Upper lobe of left lung (tissue), 6 donors: ENCODE measurements around the gene MYL7. TPM values are rescaled to one million over a fixed set of nuclear protein-coding genes. Genes with fewer than 3 reads are reported as not detected.

Experiments
- ATAC-seq, 2 donors: fragments of 200-7000 bp; cut with Tn5 transposase; one replicate each; pipeline ENCODE4 v1.9.1; 2022; ENCODE audit warnings: mild to moderate bottlenecking in 2 of 2, moderate library complexity in 2 of 2; ENCODE audit not compliant: low FRiP score in 2 of 2
- DNase-seq, 2 donors: peaks; one replicate each; pipeline ENCODE4 v3.0.0-alpha.2; 2019 to 2020
- H3K27ac ChIP-seq, 4 donors: fragments of 200-600 bp; sonication (generic); one replicate each; pipeline ENCODE4 v1.5.1; 2016 to 2019
- H3K27me3 ChIP-seq, 4 donors: fragments of 200-600 bp; sonication (generic); one replicate each; pipeline ENCODE4 v1.5.1; 2017 to 2019
- H3K36me3 ChIP-seq, 4 donors: fragments of 200-600 bp; sonication (generic); one replicate each; pipeline ENCODE4 v1.5.1; 2016 to 2019
- H3K4me1 ChIP-seq, 4 donors: fragments of 200-600 bp; sonication (generic); one replicate each; pipeline ENCODE4 v1.5.1; 2018 to 2019
- H3K4me3 ChIP-seq, 4 donors: fragments of 200-600 bp; sonication (generic); one replicate each; pipeline ENCODE4 v1.5.1; 2017 to 2019; ENCODE audit warnings: mild to moderate bottlenecking in 2 of 4, moderate library complexity in 1 of 4
- H3K9me3 ChIP-seq, 4 donors: fragments of 200-600 bp; sonication (generic); one replicate each; pipeline ENCODE4 v1.5.1; 2018 to 2019
- EP300 ChIP-seq, 4 donors: sonication (generic); formaldehyde crosslinking; IDR thresholded peaks; one replicate each; pipeline ENCODE4 v1.5.1; 2017; ENCODE audit warnings: antibody characterized with exemption in 4 of 4, control low read depth in 2 of 4
- POLR2A ChIP-seq, 4 donors: fragments of 450-650 bp; IDR thresholded peaks; one replicate each; pipeline ENCODE4 v1.5.1; 2016 to 2017; ENCODE audit warnings: antibody characterized with exemption in 4 of 4, mild to moderate bottlenecking in 2 of 4
- POLR2AphosphoS5 ChIP-seq, 2 donors: sonication (generic); formaldehyde crosslinking; IDR thresholded peaks; one replicate each; pipeline ENCODE4 v1.5.1; 2017; ENCODE audit warnings: antibody characterized with exemption in 2 of 2
- WGBS, 2 donors: methylation state at CpG; one replicate each; pipeline ENCODE4 v1.1.5; 2017 to 2018; 5-methylcytosine and 5-hydroxymethylcytosine counted together
- total RNA-seq, 6 donors: library from RNA; depleted of rRNA in 4 of 6; stranded (reverse); fragments of >200 nt in 4 of 6; gene quantifications; one replicate each; pipeline versions ENCODE4 v1.1.0 to v1.2.1, GENCODE V29; 2016 to 2021
- TF ChIP-seq, protein P1 (sequence below), 6 experiments: fragments of 450-650 bp in 4 of 6; fragments of 200-600 bp in 2 of 6; sonication (generic) in 2 of 6; IDR thresholded peaks; one replicate each; pipeline ENCODE4 v1.5.1; 2016 to 2019; ENCODE audit warnings: antibody characterized with exemption in 6 of 6
- donor health status: DM: no; HTN: no; CAD: no; lungs with moderate emphysema.
- donor health status: DM: no; HTN: yes; CAD: no; lungs with severe emphysema.

Gene MYL7
- total RNA-seq, 6 donors from 2014 or later: not detected

- Histone ChIP-seq H3K4me3 (peak overlapping the region; percentile 14 to 50 (median 34)), H3K36me3 (no peaks in the 10 kb centered on the region), H3K27me3 (peaks cover 0 to 11% (median 2%) of the 10 kb centered on the region in 4 donors), H3K4me1 (peaks cover 11 to 18% (median 18%) of the 10 kb centered on the region in 4 donors), H3K27ac (no peak overlapping the region), H3K9me3 (no peaks in the 10 kb centered on the region)
- DNase-seq: peak; percentile 60 to 94
- 22 to 42% methylated on average over 5 to 48 of the region's 65 CpGs for WGBS, 2 donors
- peak; percentile 69 to 94 for ATAC-seq
- TF ChIP-seq EP300 (IDR thresholded peaks at IDR 0.05): no peak
Measured at GRCh38 chr7:44145969-44146911, 5.1 kb upstream of the MYL7 start.

DNA sequence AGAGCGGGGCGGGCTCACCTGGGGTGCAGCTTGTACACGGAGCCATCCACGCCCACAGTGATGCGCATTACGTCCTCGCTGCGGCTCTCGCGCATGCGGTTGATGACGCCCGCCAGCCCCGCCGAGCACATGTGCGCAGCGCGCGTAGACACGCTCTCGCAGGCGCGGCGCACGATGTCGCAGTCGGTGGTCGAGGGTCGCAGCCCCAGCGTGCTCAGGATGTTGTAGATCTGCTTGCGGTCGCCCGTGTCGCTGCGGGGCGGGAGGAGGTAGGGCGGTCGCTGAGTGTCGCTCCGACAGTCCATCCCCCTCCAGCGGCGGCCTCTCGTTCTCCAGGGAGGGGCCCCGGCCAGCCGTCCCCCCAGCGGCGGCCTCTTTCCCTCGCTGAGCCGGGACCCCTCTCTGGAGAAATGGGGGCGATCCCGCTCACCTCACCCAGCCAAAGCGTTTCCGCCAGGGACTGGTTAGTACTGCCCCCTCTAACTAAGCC, 4.4 kb upstream of the MYL7 start:
- peak overlapping the region in 3 of 4 donors; percentile 29 to 50 (median 40) for H3K4me3 ChIP-seq
- WGBS, 2 donors: 20% methylated on average over 16 of the region's 53 CpGs; no CpG with 5 or more reads in 1 of the 2 donors
- H3K4me1 ChIP-seq: peaks cover 11 to 18% (median 18%) of the 10 kb centered on the region in 4 donors
- peaks cover 0 to 11% (median 2%) of the 10 kb centered on the region in 4 donors for H3K27me3 ChIP-seq
- TF ChIP-seq POLR2AphosphoS5 (IDR thresholded peaks at IDR 0.05) (no peak), EP300 (IDR thresholded peaks at IDR 0.05) (no peak), POLR2A (IDR thresholded peaks at IDR 0.05) (no peak)
- TF ChIP-seq, protein P1, sequence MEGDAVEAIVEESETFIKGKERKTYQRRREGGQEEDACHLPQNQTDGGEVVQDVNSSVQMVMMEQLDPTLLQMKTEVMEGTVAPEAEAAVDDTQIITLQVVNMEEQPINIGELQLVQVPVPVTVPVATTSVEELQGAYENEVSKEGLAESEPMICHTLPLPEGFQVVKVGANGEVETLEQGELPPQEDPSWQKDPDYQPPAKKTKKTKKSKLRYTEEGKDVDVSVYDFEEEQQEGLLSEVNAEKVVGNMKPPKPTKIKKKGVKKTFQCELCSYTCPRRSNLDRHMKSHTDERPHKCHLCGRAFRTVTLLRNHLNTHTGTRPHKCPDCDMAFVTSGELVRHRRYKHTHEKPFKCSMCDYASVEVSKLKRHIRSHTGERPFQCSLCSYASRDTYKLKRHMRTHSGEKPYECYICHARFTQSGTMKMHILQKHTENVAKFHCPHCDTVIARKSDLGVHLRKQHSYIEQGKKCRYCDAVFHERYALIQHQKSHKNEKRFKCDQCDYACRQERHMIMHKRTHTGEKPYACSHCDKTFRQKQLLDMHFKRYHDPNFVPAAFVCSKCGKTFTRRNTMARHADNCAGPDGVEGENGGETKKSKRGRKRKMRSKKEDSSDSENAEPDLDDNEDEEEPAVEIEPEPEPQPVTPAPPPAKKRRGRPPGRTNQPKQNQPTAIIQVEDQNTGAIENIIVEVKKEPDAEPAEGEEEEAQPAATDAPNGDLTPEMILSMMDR (IDR thresholded peaks at IDR 0.05): no peak
- DNase-seq: peak; percentile 16 to 87
- no peaks in the 10 kb centered on the region for H3K9me3 ChIP-seq
- ATAC-seq: peak in 1 of 2 donors; percentile 23
- H3K27ac ChIP-seq: no peak overlapping the region
- no peaks in the 10 kb centered on the region for H3K36me3 ChIP-seq

- Histone ChIP-seq H3K4me1 (peaks cover 11 to 18% (median 18%) of the 10 kb centered on the region in 4 donors), H3K4me3 (peak overlapping the region in 3 of 4 donors; percentile 29 to 50 (median 40)), H3K9me3 (no peaks in the 10 kb centered on the region), H3K27ac (no peak overlapping the region), H3K27me3 (peaks cover 0 to 11% (median 2%) of the 10 kb centered on the region in 4 donors), H3K36me3 (no peaks in the 10 kb centered on the region)
- TF ChIP-seq POLR2A (IDR thresholded peaks at IDR 0.05) (no peak), EP300 (IDR thresholded peaks at IDR 0.05) (no peak), POLR2AphosphoS5 (IDR thresholded peaks at IDR 0.05) (no peak)
- TF ChIP-seq, protein P1 (IDR thresholded peaks at IDR 0.05): no peak
- WGBS, 2 donors: 56 to 72% methylated on average over 21 to 31 of the region's 31 CpGs
- no peak for ATAC-seq
- peak; percentile 12 to 84 for DNase-seq
Measured at GRCh38 chr7:44144968-44145478, 3.9 kb upstream of the MYL7 start.

DNA sequence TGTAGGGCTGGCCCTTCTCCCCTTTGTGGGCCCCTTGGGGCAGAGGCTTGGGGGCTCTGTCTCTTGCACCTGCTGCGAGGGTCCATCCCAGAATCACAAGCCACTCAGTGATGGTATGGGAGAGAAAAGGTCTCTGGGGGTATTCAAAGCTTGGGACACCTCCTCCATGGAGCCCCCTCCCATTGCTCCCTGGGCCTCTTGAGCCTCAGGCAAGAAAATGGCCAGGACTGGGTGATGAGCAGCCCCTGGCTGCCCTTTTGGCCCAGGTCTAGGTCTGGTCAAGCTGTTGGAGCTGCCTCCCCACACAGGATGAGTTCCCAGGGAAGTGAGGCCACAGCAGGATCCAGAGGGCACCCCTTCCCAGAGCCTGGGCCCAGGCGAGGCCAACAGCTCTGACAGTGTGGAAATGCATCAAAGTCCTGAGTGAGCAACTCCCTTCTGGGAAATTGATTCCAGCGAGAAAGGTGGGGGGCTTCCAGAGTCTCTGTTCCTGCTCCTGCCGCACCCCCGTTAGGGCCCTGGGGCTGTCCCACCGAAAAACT, 3.4 kb upstream of the MYL7 start:
- Histone ChIP-seq H3K4me1 (peaks cover 11 to 18% (median 18%) of the 10 kb centered on the region in 4 donors), H3K36me3 (no peaks in the 10 kb centered on the region), H3K9me3 (no peaks in the 10 kb centered on the region), H3K27ac (no peak overlapping the region), H3K4me3 (no peak overlapping the region), H3K27me3 (peaks cover 0 to 11% (median 2%) of the 10 kb centered on the region in 4 donors)
- 83% methylated on average over 2 to 6 of the region's 6 CpGs for WGBS, 2 donors
- TF ChIP-seq EP300 (IDR thresholded peaks at IDR 0.05) (no peak), POLR2AphosphoS5 (IDR thresholded peaks at IDR 0.05) (no peak), POLR2A (IDR thresholded peaks at IDR 0.05) (no peak)
- TF ChIP-seq, protein P1 (IDR thresholded peaks at IDR 0.05): no peak
- DNase-seq: peak in 1 of 2 donors; percentile 8
- ATAC-seq: no peak
